Neural cell (in vitro differentiated cells): ENCODE results near the gene SPACA4.
"Not testable (repeated sequence)": the region's sequence is repeated elsewhere in the genome, so short reads cannot be mapped to it uniquely, and the experiment has no call there.

Experiments
- CTCF ChIP-seq: fragments of 450-650 bp; IDR thresholded peaks from 2 replicates; pipeline ENCODE4 v1.5.1; 2014; ENCODE audit warnings: antibody characterized with exemption, mild to moderate bottlenecking, moderate library complexity; ENCODE audit not compliant: poor library complexity, severe bottlenecking
- EP300 ChIP-seq: fragments of 450-650 bp; conservative IDR thresholded peaks from 2 replicates; pipeline ENCODE4 v1.6.1; 2014; ENCODE audit warnings: antibody characterized with exemption, mild to moderate bottlenecking, moderate library complexity; ENCODE audit not compliant: poor library complexity, severe bottlenecking
- EZH2 ChIP-seq: fragments of 200-600, 300-800 bp; shearing (Covaris generic), sonication (generic); IDR thresholded peaks from 2 replicates; pipeline ENCODE4 v1.6.1; 2014; ENCODE audit warnings: antibody characterized with exemption, low read length, borderline replicate concordance, mild to moderate bottlenecking; ENCODE audit not compliant: insufficient read depth, poor library complexity, severe bottlenecking
- MXI1 ChIP-seq: fragments of 450-650 bp; conservative IDR thresholded peaks from 2 replicates; pipeline ENCODE4 v1.6.1; 2014; ENCODE audit warnings: antibody characterized with exemption, mild to moderate bottlenecking; ENCODE audit not compliant: poor library complexity, severe bottlenecking
- POLR2AphosphoS5 ChIP-seq: IDR thresholded peaks from 2 replicates; pipeline ENCODE4 v1.6.1; 2012
- RAD21 ChIP-seq: fragments of 450-650 bp; conservative IDR thresholded peaks from 2 replicates; pipeline ENCODE4 v1.6.1; 2014; ENCODE audit warnings: antibody characterized with exemption, mild to moderate bottlenecking, moderate library complexity
- SMC3 ChIP-seq: fragments of 450-650 bp; conservative IDR thresholded peaks from 2 replicates; pipeline ENCODE4 v1.6.1; 2014; ENCODE audit warnings: antibody characterized with exemption, mild to moderate bottlenecking, moderate library complexity; ENCODE audit not compliant: poor library complexity
- TAF1 ChIP-seq: IDR thresholded peaks from 2 replicates; pipeline ENCODE4 v1.6.1; 2012; ENCODE audit warnings: low read depth

GRCh38 chr19:48632286-48632685 lies 25.7 kb downstream of the SPACA4 start:
- not testable (repeated sequence) for TF ChIP-seq CTCF, RAD21, EP300, MXI1, EZH2, SMC3, POLR2AphosphoS5, TAF1
